ENCODE results near the gene WDR77. TPM values are rescaled to one million over a fixed set of nuclear protein-coding genes. Genes with fewer than 3 reads are reported as not detected.

Gene WDR77
- total and polyA plus RNA-seq, 2 of the 13 experiments (the other 11 are each of a cell fraction or from before 2014, with no cell fraction given), result 90.6 to 108 TPM

- TF ChIP-seq EP300 (IDR thresholded peaks at IDR 0.05; ENCODE audit: low read depth in 2 of 2, low read length in 2 of 2), result no peak
- no peak for TF ChIP-seq EP300 (CRISPR knock-in tag; IDR thresholded peaks at IDR 0.05; ENCODE audit: borderline replicate concordance)
- TF ChIP-seq STAT6 (CRISPR knock-in tag; IDR thresholded peaks at IDR 0.05; ENCODE audit: borderline replicate concordance), result no peak
- TF ChIP-seq SMARCE1 (IDR thresholded peaks at IDR 0.05; ENCODE audit: borderline replicate concordance), result no peak
- TF ChIP-seq ZNF740 (CRISPR knock-in tag; IDR thresholded peaks at IDR 0.05), result no peak
- TF ChIP-seq ZNF20 (CRISPR knock-in tag; IDR thresholded peaks at IDR 0.05), result no peak
- no peak for TF ChIP-seq ZBTB33 (CRISPR knock-in tag; IDR thresholded peaks at IDR 0.05)
- TF ChIP-seq MIER3 (CRISPR knock-in tag; IDR thresholded peaks at IDR 0.05; ENCODE audit: borderline replicate concordance), result no peak
- TF ChIP-seq ZSCAN25 (CRISPR knock-in tag; IDR thresholded peaks at IDR 0.05), result peak; percentile 41; the same call in 1 of the 2 replicates
- TF ChIP-seq ZNF878 (CRISPR knock-in tag; IDR thresholded peaks at IDR 0.05), result no peak
- TF ChIP-seq TFDP2 (CRISPR knock-in tag; IDR thresholded peaks at IDR 0.05), result no peak
- no peak for TF ChIP-seq ZNF296 (CRISPR knock-in tag; conservative IDR thresholded peaks at IDR 0.05)
- no peak for TF ChIP-seq SSRP1 (CRISPR knock-in tag; IDR thresholded peaks at IDR 0.05)
- TF ChIP-seq ZNF235 (CRISPR knock-in tag; IDR thresholded peaks at IDR 0.05; ENCODE audit: borderline replicate concordance), result no peak
- TF ChIP-seq MXD1 (CRISPR knock-in tag; IDR thresholded peaks at IDR 0.05), result no peak
- no peak for TF ChIP-seq REPIN1 (CRISPR knock-in tag; IDR thresholded peaks at IDR 0.05; ENCODE audit: borderline replicate concordance, low read depth)
- TF ChIP-seq CCDC6 (CRISPR knock-in tag; IDR thresholded peaks at IDR 0.05), result no peak
- no peak for TF ChIP-seq ZFP36 (IDR thresholded peaks at IDR 0.05; ENCODE audit: borderline replicate concordance, low read depth, low read length, partially characterized antibody)
- peak; percentile 84; the same call in 1 of the 2 replicates for TF ChIP-seq ZNF44 (CRISPR knock-in tag; IDR thresholded peaks at IDR 0.05)
- TF ChIP-seq NCOA5 (CRISPR knock-in tag; IDR thresholded peaks at IDR 0.05), result no peak
- TF ChIP-seq SMAD9 (CRISPR knock-in tag; IDR thresholded peaks at IDR 0.05), result 0 out of 2 replicates have a peak, but pooled peaks have one; percentile 31
Measured at GRCh38 chr1:111422546-111423391, 26.3 kb downstream of the WDR77 start (continued).

Data from HepG2 (cell line).